ENCODE results near the gene AGPAT1. TPM values are rescaled to one million over a fixed set of nuclear protein-coding genes. Genes with fewer than 3 reads are reported as not detected.

Gene AGPAT1
- total RNA-seq, 1 experiment from 2014 or later: 84.5 TPM

DNA sequence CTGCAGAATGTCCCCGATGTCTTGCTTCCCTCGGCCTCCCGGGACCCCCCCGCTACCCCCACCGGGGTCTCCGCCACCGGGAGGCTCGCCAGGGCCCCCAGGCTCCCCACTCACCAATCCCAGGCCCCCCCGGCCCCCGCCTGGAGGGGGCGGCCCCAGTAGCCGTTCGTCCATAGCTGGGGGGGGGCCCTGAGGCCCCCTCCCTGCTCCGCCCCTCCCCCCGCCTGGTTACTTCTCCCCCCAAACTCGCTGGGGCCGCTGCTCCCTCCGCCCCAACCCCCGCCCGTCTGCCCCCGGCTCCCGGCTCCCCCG lies 13.8 kb upstream of the AGPAT1 start:
- ATAC-seq (no peak), DNase-seq (ENCODE audit: low spot score) (no peak)
- Mint-ChIP-seq H3K36me3 (peaks cover 22% of the 10 kb centered on the region), H3K4me1 (peaks cover 58% of the 10 kb centered on the region), H3K27me3 (ENCODE audit: low read depth) (no peaks in the 10 kb centered on the region), H3K4me3 (peak overlapping the region; percentile 85), H3K9me3 (no peaks in the 10 kb centered on the region), H3K27ac (no peak overlapping the region)
- CTCF ChIA-PET: interaction anchor here (1.8 kb wide), 1 partner anchor 37 kb away, joined by 11 read pairs; the partner anchor contains the start of gene PRRT1
- POLR2A ChIA-PET: interaction anchor here (1.2 kb wide), 1 partner anchor 62 kb away, joined by 3 read pairs; the partner anchor contains the start of gene ATF6B
- no peak for TF ChIP-seq ATF1 (CRISPR knock-in tag; IDR thresholded peaks at IDR 0.05)
- no peak for TF ChIP-seq JAZF1 (CRISPR knock-in tag; IDR thresholded peaks at IDR 0.05)
- no peak for TF ChIP-seq ZNF219 (CRISPR knock-in tag; IDR thresholded peaks at IDR 0.05; ENCODE audit: borderline replicate concordance)
- no peak for TF ChIP-seq FOXP1 (CRISPR knock-in tag; IDR thresholded peaks at IDR 0.05; ENCODE audit: borderline replicate concordance)
- TF ChIP-seq, protein P1, sequence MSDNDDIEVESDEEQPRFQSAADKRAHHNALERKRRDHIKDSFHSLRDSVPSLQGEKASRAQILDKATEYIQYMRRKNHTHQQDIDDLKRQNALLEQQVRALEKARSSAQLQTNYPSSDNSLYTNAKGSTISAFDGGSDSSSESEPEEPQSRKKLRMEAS (CRISPR knock-in tag; IDR thresholded peaks at IDR 0.05): no peak
- no peak for TF ChIP-seq NR2C2 (CRISPR knock-in tag; IDR thresholded peaks at IDR 0.05)
- TF ChIP-seq, protein P2, sequence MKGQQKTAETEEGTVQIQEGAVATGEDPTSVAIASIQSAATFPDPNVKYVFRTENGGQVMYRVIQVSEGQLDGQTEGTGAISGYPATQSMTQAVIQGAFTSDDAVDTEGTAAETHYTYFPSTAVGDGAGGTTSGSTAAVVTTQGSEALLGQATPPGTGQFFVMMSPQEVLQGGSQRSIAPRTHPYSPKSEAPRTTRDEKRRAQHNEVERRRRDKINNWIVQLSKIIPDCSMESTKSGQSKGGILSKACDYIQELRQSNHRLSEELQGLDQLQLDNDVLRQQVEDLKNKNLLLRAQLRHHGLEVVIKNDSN (CRISPR knock-in tag; IDR thresholded peaks at IDR 0.05): no peak
- no peak for TF ChIP-seq SMAD4 (CRISPR knock-in tag; IDR thresholded peaks at IDR 0.05)
- TF ChIP-seq EMX1 (CRISPR knock-in tag; IDR thresholded peaks at IDR 0.05): no peak
- TF ChIP-seq, protein P3, sequence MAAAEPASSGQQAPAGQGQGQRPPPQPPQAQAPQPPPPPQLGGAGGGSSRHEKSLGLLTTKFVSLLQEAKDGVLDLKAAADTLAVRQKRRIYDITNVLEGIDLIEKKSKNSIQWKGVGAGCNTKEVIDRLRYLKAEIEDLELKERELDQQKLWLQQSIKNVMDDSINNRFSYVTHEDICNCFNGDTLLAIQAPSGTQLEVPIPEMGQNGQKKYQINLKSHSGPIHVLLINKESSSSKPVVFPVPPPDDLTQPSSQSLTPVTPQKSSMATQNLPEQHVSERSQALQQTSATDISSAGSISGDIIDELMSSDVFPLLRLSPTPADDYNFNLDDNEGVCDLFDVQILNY (CRISPR knock-in tag; IDR thresholded peaks at IDR 0.05): no peak
- TF ChIP-seq ZNF138 (CRISPR knock-in tag; conservative IDR thresholded peaks at IDR 0.05): no peak
- TF ChIP-seq, protein P4, sequence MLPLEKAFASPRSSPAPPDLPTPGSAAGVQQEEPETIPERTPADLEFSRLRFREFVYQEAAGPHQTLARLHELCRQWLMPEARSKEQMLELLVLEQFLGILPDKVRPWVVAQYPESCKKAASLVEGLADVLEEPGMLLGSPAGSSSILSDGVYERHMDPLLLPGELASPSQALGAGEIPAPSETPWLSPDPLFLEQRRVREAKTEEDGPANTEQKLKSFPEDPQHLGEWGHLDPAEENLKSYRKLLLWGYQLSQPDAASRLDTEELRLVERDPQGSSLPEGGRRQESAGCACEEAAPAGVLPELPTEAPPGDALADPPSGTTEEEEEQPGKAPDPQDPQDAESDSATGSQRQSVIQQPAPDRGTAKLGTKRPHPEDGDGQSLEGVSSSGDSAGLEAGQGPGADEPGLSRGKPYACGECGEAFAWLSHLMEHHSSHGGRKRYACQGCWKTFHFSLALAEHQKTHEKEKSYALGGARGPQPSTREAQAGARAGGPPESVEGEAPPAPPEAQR (CRISPR knock-in tag; IDR thresholded peaks at IDR 0.05): no peak
- TF ChIP-seq CTCF (IDR thresholded peaks at IDR 0.05): no peak
- no peak for TF ChIP-seq TP53 (CRISPR knock-in tag; IDR thresholded peaks at IDR 0.05)
- no peak for TF ChIP-seq MXD4 (CRISPR knock-in tag; IDR thresholded peaks at IDR 0.05; ENCODE audit: borderline replicate concordance)
- no peak for TF ChIP-seq ZNF396 (CRISPR knock-in tag; IDR thresholded peaks at IDR 0.05; ENCODE audit: borderline replicate concordance)
- TF ChIP-seq, protein P5, sequence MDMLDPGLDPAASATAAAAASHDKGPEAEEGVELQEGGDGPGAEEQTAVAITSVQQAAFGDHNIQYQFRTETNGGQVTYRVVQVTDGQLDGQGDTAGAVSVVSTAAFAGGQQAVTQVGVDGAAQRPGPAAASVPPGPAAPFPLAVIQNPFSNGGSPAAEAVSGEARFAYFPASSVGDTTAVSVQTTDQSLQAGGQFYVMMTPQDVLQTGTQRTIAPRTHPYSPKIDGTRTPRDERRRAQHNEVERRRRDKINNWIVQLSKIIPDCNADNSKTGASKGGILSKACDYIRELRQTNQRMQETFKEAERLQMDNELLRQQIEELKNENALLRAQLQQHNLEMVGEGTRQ (CRISPR knock-in tag; IDR thresholded peaks at IDR 0.05): no peak
- no peak for TF ChIP-seq STAT6 (CRISPR knock-in tag; conservative IDR thresholded peaks at IDR 0.05; ENCODE audit: low read depth)
- no peak for TF ChIP-seq FOXK1 (CRISPR knock-in tag; IDR thresholded peaks at IDR 0.05)

Data from WTC11 (cell line).